GM21381 (cell line): ENCODE data around the gene PROKR1.
"Not testable (repeated sequence)": the region's sequence is repeated elsewhere in the genome, so short reads cannot be mapped to it uniquely, and the experiment has no call there.

Experiments
- ATAC-seq: cut with Tn5 transposase; IDR thresholded peaks from one replicate; pipeline ENCODE4 v1.9.1; 2021; ENCODE audit warnings: mild to moderate bottlenecking, moderate library complexity; ENCODE audit not compliant: unreplicated experiment

PROKR1 gene

GRCh38 chr2:68643011-68643873 is at the start of gene PROKR1:
Gene PROKR1 (plus strand): TSS chr2:68643579. CDS start chr2:68645822, 2,243 bp downstream.
- ATAC-seq = no peak

DNA sequence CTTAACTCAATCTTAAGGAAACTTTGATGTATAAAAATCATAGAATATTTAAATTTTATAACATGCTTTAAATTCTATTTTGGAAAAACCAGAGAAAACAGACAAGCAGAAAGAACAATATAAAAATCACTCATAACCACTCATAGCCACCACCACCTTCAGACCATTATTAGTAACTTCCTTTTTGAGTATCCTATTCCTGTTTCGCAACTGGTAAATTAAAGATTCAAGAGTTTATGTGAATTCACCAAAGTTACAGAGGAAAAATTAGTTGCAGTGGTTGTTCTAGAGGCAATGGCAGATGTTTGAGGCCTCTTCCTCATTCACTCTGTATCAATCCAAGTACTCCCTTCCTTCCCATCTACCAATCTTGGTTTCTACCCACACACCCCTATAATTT is 49.3 kb upstream of the PROKR1 start:
- no peak for ATAC-seq

DNA sequence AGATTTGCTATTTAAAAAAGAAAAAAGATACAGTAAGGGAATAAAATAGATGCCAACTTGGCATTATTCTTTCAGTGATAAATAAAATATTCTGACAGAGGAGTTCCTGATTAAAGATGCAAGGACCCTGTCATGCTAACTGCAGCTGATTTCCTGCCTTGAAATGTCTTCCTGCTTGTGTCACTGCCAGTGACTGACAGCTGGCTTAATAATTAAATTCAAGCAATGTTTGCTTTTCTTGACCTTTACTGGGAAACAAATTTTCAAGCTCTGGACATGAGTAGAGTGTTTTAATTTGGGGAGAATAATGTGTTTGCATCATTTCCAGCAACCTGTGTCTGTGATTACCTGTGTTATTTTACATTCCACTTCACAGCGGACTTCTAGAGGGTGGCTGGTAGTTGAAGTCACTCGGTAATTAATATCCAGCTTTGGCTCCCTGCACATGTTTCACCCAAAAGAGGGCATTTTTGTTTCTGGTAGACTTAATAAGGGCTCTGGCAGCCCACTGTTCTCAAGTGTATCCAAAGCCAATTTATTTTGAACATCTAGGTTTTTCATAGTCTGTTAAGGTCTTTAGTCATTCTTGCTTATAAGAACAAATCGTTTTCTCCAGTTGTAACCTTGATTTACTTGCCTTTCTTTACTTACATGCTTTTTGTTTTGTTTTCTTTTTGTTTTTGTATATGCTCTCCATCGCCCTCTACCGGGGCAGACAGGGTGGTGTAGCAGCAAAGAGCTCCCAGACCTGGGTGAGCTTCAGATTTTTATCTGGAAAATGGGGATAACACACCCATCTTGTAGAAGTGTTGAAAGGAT is 48.5 kb upstream of the PROKR1 start:
- ATAC-seq = no peak

- not testable (repeated sequence) for ATAC-seq
Observed at GRCh38 chr2:68595493-68595785, 47.9 kb upstream of the PROKR1 start.

DNA sequence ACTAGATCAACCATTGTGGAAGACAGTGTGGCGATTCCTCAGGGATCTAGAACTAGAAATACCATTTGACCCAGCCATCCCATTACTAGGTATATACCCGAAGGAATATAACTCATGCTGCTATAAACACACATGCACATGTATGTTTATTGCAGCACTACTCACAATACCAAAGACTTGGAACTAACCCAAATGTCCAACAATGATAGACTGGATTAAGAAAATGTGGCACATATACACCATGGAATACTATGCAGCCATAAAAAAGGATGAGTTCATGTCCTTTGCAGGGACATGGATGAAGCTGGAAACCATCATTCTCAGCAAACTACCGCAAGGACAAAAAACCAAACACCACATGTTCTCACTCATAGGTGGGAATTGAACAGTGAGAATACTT is 42.9 kb upstream of the PROKR1 start:
- not testable (repeated sequence) for ATAC-seq

DNA sequence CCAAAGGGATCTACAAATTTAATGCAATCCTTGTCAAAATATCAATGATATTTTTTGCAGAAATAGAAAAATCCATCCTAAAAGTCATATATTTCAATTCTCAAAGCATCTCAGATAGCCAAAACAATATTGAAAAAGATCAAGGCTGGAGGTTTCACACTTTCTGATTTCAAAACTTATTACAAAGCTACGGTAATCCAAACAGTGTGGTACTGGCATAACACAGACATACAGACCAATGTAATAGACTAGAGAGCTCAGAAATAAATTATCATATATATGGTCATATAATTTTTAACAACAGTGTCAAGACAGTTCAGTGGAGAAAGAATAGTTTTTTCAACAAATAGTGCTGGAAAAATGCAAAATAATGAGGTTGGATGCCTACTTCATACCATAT is 40.3 kb upstream of the PROKR1 start:
- ATAC-seq = no peak

DNA sequence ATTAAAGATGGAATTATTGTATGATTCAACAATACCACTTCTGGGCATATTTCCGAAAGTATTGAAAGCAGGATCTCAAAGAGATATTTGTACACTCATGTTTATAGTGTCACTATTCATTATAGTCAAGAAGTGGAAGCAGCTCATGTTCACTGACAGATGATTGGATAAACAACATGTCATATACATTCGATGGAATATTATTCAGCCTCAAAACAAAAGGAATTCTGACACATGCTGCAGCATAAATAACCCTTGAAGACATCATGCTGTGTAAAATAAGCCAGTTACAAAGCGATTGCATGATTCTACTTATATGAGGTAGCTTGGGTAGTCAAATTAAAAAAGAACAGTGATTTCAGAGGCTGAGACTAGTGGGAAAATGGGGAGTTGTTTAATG is 39.3 kb upstream of the PROKR1 start:
- ATAC-seq = no peak

DNA sequence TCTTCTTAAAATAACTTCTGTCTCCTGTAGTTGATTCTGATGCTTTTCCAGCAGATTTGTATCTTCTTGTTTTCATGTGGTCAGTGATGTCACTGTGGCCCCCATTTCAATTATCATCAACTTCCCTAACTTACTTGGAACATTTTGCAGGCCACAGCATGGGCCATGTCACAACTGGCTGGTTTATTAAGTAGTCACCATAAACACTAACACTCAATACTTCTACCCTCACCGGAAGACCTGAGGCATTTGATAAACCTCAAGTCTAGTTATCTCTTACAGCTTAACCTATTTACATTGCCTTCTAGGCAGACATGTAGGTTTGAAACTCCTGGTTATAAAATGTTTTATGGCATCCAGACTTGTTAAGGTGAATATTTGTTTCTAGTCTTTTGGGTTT is 37.4 kb upstream of the PROKR1 start:
- no peak for ATAC-seq

DNA sequence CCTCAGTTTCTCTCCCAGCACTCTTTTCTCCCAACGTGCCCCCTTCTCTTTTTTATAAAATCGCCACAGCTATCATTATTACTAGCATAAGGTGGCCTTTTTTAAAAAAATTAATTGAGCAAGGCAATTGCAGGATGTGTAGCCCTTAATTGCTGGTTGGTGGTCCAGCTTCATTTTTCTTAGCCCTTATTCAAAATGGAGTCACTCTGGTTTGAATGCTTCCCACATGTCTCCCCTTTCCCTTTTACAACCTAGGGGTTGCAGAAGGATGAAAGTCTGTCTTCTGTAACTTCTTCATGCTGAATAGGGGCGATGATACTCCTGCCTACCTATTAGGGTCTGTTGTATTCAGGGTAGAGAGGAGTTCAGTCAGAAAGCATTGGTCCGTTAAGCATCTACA is 36.6 kb upstream of the PROKR1 start:
- ATAC-seq = no peak

DNA sequence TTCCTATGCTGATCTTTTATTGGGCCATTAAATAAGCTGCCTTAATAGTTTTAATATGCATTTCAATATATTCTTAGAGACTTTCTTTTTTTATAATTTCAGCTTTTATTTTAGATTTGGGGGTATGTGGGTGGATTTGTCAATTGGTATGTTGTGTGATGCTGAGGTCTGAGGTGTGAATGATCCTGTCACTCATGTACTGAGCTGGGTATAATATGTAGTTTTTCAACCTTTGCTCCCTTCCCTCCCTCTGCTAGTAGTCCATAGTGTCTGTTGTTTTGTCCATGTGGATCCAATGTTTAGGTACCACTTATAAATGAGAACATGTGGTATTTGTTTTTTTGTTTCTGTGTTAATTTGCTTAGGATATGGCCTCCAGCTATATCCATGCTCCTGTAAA is 35.5 kb upstream of the PROKR1 start:
- no peak for ATAC-seq

GRCh38 chr2:68612765-68613519 is 30.4 kb upstream of the PROKR1 start:
- ATAC-seq = no peak

DNA sequence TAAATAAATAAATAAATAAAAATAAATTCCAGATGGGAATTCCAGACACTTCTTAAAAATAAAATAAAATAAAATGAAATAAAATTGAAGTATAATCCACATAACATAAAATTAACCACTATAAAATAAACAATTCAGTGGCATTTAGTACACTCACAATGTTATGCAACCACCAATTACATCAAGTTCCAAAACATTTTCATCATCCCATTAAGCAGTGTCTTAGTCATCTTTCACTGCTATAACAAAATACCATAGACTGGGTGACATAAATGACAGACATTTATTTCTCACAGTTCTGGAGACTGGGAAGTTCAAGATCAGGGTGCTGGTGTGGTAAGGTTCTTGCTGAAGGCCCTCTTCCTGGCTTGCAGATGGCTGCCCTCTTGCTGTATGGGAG is 22.6 kb upstream of the PROKR1 start:
- ATAC-seq = no peak

DNA sequence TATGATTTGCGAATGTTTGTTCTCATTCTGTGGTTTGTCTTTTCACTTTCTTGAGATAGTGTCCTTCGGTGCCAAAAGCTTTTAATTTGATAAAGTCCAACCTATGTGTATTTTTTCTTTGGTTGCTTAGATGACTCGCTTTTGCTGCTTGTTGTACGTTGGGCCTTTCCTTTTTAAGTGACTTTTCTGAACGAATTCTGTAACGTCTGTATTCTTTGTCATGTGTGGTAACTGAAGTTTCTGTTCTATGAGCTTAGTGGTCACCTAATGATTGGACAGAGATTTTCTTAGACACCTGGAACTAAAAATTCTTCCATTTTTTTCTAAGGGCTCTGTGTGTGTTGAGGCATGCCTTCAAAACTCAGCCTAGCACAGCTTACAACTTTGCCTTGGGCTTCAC is 19.6 kb upstream of the PROKR1 start:
- ATAC-seq = no peak

DNA sequence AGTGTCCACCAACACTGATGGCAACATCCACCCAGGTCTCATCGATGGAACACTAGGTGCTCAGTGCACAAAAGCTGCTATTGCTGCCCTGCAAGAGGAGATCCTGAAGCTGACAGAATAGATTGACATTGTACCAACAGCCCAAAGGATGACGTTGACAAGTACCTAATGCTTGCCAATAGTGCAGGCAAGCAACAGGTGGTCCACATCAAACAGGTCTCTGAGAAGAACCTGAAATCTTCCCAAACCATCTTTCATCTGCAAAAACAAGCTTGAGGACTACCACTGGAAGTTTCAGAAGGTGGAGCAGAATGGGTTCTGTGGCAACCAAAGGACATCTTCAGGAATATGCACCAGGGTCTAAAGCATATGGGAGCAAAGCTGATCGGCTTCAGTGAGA is 15.8 kb upstream of the PROKR1 start:
- no peak for ATAC-seq

GRCh38 chr2:68632021-68632420 is 11.4 kb upstream of the PROKR1 start:
- ATAC-seq = no peak

DNA sequence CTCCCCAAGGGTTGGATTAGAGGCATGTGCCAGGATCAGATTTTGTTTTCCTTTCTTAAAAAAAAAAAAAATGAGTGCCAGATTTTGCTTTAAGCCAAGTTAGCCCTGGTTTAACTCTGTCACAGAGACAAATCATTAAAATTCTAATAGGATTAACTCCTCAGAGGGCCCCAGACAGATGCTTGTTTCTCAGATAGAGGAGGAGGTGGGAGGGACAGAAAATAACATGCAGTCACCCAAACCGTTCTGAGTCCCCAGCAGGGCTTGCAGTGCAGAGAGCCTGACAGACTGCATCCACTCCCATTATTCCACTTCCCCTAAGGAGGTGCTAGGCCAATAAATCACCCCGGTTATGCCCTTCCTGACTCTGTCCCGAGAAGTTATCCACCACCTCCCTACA is 6.3 kb upstream of the PROKR1 start:
- ATAC-seq = no peak

DNA sequence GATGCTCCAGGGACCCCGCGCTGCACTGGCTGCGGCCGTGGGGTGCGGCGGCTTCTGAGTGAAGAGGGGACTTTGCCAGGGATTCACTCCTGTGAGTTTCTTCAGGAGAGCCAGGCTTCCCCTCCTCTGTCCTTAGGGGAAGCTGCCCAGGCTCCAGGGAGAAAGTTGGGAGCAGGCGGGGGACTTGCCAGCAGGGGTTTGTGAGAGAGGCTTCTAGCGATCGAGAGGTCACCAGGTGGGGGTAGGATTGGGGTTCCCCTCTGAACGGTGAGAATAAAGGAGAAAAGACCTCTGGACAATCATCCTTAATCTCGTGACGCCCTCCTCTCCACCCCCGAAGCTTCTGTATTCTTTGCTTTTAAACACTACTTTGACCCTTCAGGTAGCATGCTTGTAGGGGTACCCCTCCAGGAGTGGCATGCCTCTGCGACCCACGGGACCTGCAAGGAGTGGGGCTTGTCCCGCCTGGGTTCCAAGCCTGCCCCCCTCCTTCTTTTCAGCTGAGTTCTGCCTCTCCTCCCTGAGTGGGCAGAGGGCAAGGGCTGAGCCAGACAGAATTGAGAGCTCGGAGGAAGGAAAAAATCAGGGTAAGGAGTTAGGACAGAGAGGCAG is 601 bp downstream of the PROKR1 start:
- ATAC-seq = no peak

GRCh38 chr2:68645523-68645922 is 2.1 kb downstream of the PROKR1 start:
- ATAC-seq = peak; percentile 52

DNA sequence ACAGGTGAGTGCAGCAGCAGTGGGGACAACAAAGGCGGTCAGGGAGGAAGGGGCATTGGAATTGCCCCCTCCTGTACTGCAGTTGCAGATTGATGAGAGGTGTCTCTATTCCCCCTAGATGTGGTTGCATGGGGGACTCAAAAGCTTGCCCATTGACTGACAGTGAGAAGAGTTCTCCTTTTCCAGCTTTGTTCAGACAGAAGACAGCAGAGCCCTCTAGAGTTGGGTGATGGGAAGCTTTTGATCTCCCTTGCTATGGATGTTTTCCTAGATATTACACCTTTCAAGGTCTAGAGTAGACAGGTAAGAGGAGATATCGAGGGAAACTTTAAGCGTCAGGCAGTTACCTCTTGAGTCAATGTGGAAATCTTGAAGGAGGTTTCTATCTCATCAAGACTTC is 2.9 kb downstream of the PROKR1 start:
- no peak for ATAC-seq

- ATAC-seq = no peak
Observed at GRCh38 chr2:68650645-68651044, 7.3 kb downstream of the PROKR1 start.

- no peak for ATAC-seq
Observed at GRCh38 chr2:68653034-68653433, 9.7 kb downstream of the PROKR1 start.
